HepG2 (cell line): ENCODE results near the gene FAM171A2. TPM values are rescaled to one million over a fixed set of nuclear protein-coding genes. Genes with fewer than 3 reads are reported as not detected.

Experiments used
- NKX3-1 ChIP-seq: sonication (generic); formaldehyde crosslinking; IDR thresholded peaks from 2 replicates; pipeline ENCODE4 v1.5.0; 2020; ENCODE audit warnings: missing genetic modification reagents
- TAF1 ChIP-seq: sonication (generic); formaldehyde crosslinking; IDR thresholded peaks from 2 replicates; pipeline ENCODE4 v1.4.0; 2020; ENCODE audit warnings: missing genetic modification reagents
- TERF1 ChIP-seq: sonication (generic); formaldehyde crosslinking; IDR thresholded peaks from 2 replicates; pipeline ENCODE4 v1.8.0; 2022; ENCODE audit warnings: mild to moderate bottlenecking, missing genetic modification reagents, moderate library complexity
- ZBTB43 ChIP-seq: sonication (generic); formaldehyde crosslinking; conservative IDR thresholded peaks from 2 replicates; pipeline ENCODE4 v1.4.0; 2020; ENCODE audit warnings: missing genetic modification reagents
- ZNF564 ChIP-seq: sonication (generic); formaldehyde crosslinking; IDR thresholded peaks from 2 replicates; pipeline ENCODE4 v1.8.1; 2023; ENCODE audit warnings: mild to moderate bottlenecking, missing genetic modification reagents
- ZNF7 ChIP-seq: IDR thresholded peaks from 2 replicates; pipeline ENCODE4 v1.6.1; 2016; ENCODE audit warnings: missing biosample characterization, missing genetic modification reagents
- ZNF747 ChIP-seq: sonication (generic); formaldehyde crosslinking; IDR thresholded peaks from 2 replicates; pipeline ENCODE4 v1.8.1; 2023; ENCODE audit warnings: missing genetic modification reagents, mild to moderate bottlenecking, borderline replicate concordance
- polyA plus RNA-seq, 8 experiments: library from polyadenylated mRNA; depleted of rRNA in 3 of 8; stranded (reverse) in 7 of 8; unstranded in 1 of 8; fragments of >200 nt; fragmentation: Illumina TruSeq in 4 of 8; extraction: Trizol in 4 of 8; gene quantifications; 2 replicates each; pipeline versions ENCODE4 v1.2.1 to v1.2.3, GENCODE V29; 2011 to 2016; ENCODE audit warnings: low read depth in 4 of 8, missing spikeins in 1 of 8, mixed read lengths in 1 of 8; ENCODE audit not compliant: insufficient read depth in 1 of 8
- total RNA-seq, 5 experiments: library from RNA; depleted of rRNA; stranded (reverse); fragments of >200 nt; fragmentation: Illumina TruSeq; extraction: Trizol; gene quantifications; 2 replicates each; pipeline ENCODE4 v1.2.3, GENCODE V29; 2016; ENCODE audit warnings: low read depth in 1 of 5
- TF ChIP-seq, protein P1 (sequence below): sonication (generic); formaldehyde crosslinking; IDR thresholded peaks from 2 replicates; pipeline ENCODE4 v1.5.1; 2020; ENCODE audit warnings: mild to moderate bottlenecking, moderate library complexity, missing genetic modification reagents
- TF ChIP-seq, protein P2 (sequence below): sonication (generic); formaldehyde crosslinking; IDR thresholded peaks from 2 replicates; pipeline ENCODE4 v1.5.0; 2020; ENCODE audit warnings: mild to moderate bottlenecking, missing genetic modification reagents
- TF ChIP-seq, protein P3 (sequence below): sonication (generic); formaldehyde crosslinking; IDR thresholded peaks from 2 replicates; pipeline ENCODE4 v1.4.0; 2020; ENCODE audit warnings: missing genetic modification reagents
- TF ChIP-seq, protein P4 (sequence below): sonication (generic); formaldehyde crosslinking; IDR thresholded peaks from 2 replicates; pipeline ENCODE4 v1.8.0; 2022; ENCODE audit warnings: low read depth, missing genetic modification reagents
- TF ChIP-seq, protein P5 (sequence below): sonication (generic); formaldehyde crosslinking; IDR thresholded peaks from 2 replicates; pipeline ENCODE4 v1.4.0; 2020; ENCODE audit warnings: mild to moderate bottlenecking, low read depth, missing genetic modification reagents

Gene FAM171A2
- total and polyA plus RNA-seq, 2 of the 13 experiments (the other 11 are each of a cell fraction or from before 2014, with no cell fraction given) = 1.8 to 3.6 TPM

DNA sequence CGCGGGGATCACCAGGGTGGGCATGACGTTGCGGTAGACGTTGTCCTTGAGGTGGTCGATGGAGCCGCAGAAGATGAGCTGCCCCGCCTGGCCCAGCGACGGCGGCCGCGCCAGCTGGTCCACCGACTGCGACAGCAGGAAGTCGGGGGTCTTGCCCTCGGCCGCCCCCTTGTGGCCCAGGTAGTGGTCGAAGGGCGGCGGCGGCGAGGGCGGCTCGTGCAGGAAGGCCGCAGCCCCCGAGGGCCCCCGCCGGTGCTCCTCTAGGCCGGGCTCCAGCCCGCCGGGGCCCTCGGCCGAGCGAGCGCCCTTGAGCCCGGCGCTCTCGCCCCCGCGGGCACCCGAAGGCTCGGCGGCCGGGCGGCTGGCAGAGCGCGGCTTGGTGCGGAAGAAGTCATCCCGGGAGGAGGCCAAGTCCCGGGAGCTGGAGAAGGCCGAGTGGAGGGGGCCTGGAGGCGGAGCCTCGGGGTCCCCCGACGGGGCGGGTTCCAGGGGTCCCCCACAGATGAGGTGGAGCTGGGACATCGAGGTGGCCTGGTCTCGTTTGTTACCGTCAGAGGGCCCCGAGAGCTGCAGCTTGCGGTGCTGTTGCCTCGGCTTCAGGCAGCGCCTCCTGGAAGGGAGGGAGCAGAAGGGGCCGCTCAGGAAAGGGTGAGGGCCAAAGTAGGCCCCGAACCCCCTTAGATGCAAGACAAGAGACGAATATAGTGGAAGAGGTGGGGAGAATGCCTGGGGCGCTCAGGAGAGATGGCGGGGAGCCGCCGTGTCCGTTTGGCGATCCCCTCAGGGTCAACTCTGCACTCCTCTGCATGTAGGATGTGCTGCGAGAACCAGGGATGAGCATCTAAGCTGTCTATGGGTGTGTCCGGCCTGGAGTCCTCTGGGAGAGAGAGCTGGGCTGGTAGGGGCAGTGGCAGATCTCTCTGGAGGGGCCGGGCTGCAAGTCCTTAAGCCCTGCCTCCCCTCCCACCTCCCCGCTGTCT lies 8.8 kb downstream of the FAM171A2 start (continued):
- TF ChIP-seq ZBTB43 (CRISPR knock-in tag) = no peak
- TF ChIP-seq, protein P1, sequence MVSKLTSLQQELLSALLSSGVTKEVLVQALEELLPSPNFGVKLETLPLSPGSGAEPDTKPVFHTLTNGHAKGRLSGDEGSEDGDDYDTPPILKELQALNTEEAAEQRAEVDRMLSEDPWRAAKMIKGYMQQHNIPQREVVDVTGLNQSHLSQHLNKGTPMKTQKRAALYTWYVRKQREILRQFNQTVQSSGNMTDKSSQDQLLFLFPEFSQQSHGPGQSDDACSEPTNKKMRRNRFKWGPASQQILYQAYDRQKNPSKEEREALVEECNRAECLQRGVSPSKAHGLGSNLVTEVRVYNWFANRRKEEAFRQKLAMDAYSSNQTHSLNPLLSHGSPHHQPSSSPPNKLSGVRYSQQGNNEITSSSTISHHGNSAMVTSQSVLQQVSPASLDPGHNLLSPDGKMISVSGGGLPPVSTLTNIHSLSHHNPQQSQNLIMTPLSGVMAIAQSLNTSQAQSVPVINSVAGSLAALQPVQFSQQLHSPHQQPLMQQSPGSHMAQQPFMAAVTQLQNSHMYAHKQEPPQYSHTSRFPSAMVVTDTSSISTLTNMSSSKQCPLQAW (CRISPR knock-in tag) = no peak
- TF ChIP-seq TAF1 = no peak; the same call in 1 of the 2 replicates
- TF ChIP-seq, protein P2, sequence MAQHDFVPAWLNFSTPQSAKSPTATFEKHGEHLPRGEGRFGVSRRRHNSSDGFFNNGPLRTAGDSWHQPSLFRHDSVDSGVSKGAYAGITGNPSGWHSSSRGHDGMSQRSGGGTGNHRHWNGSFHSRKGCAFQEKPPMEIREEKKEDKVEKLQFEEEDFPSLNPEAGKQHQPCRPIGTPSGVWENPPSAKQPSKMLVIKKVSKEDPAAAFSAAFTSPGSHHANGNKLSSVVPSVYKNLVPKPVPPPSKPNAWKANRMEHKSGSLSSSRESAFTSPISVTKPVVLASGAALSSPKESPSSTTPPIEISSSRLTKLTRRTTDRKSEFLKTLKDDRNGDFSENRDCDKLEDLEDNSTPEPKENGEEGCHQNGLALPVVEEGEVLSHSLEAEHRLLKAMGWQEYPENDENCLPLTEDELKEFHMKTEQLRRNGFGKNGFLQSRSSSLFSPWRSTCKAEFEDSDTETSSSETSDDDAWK (CRISPR knock-in tag) = no peak
- TF ChIP-seq ZNF747 = no peak
- TF ChIP-seq, protein P3, sequence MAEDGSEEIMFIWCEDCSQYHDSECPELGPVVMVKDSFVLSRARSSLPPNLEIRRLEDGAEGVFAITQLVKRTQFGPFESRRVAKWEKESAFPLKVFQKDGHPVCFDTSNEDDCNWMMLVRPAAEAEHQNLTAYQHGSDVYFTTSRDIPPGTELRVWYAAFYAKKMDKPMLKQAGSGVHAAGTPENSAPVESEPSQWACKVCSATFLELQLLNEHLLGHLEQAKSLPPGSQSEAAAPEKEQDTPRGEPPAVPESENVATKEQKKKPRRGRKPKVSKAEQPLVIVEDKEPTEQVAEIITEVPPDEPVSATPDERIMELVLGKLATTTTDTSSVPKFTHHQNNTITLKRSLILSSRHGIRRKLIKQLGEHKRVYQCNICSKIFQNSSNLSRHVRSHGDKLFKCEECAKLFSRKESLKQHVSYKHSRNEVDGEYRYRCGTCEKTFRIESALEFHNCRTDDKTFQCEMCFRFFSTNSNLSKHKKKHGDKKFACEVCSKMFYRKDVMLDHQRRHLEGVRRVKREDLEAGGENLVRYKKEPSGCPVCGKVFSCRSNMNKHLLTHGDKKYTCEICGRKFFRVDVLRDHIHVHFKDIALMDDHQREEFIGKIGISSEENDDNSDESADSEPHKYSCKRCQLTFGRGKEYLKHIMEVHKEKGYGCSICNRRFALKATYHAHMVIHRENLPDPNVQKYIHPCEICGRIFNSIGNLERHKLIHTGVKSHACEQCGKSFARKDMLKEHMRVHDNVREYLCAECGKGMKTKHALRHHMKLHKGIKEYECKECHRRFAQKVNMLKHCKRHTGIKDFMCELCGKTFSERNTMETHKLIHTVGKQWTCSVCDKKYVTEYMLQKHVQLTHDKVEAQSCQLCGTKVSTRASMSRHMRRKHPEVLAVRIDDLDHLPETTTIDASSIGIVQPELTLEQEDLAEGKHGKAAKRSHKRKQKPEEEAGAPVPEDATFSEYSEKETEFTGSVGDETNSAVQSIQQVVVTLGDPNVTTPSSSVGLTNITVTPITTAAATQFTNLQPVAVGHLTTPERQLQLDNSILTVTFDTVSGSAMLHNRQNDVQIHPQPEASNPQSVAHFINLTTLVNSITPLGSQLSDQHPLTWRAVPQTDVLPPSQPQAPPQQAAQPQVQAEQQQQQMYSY = no peak
- TF ChIP-seq, protein P4, sequence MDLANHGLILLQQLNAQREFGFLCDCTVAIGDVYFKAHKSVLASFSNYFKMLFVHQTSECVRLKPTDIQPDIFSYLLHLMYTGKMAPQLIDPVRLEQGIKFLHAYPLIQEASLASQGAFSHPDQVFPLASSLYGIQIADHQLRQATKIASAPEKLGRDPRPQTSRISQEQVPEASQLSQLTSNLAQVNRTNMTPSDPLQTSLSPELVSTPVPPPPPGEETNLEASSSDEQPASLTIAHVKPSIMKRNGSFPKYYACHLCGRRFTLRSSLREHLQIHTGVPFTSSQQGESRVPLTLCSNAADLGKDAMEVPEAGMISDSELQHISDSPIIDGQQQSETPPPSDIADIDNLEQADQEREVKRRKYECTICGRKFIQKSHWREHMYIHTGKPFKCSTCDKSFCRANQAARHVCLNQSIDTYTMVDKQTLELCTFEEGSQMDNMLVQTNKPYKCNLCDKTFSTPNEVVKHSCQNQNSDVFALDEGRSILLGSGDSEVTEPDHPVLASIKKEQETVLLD (CRISPR knock-in tag) = 0 out of 2 replicates have a peak, but pooled peaks have one; percentile 38
- no peak for TF ChIP-seq NKX3-1 (CRISPR knock-in tag)
- TF ChIP-seq, protein P5, sequence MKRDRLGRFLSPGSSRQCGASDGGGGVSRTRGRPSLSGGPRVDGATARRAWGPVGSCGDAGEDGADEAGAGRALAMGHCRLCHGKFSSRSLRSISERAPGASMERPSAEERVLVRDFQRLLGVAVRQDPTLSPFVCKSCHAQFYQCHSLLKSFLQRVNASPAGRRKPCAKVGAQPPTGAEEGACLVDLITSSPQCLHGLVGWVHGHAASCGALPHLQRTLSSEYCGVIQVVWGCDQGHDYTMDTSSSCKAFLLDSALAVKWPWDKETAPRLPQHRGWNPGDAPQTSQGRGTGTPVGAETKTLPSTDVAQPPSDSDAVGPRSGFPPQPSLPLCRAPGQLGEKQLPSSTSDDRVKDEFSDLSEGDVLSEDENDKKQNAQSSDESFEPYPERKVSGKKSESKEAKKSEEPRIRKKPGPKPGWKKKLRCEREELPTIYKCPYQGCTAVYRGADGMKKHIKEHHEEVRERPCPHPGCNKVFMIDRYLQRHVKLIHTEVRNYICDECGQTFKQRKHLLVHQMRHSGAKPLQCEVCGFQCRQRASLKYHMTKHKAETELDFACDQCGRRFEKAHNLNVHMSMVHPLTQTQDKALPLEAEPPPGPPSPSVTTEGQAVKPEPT = no peak
- TF ChIP-seq ZNF7 (CRISPR knock-in tag) = no peak
- no peak for TF ChIP-seq ZNF564 (CRISPR knock-in tag)
- TF ChIP-seq TERF1 (CRISPR knock-in tag) = no peak
